ENCODE measurements around the gene TPM1. TPM values are rescaled to one million over a fixed set of nuclear protein-coding genes. Genes with fewer than 3 reads are reported as not detected.

The TPM1 gene
- total and polyA plus RNA-seq, 8 donors = 230 to 2,605 (median 783) TPM

DNA sequence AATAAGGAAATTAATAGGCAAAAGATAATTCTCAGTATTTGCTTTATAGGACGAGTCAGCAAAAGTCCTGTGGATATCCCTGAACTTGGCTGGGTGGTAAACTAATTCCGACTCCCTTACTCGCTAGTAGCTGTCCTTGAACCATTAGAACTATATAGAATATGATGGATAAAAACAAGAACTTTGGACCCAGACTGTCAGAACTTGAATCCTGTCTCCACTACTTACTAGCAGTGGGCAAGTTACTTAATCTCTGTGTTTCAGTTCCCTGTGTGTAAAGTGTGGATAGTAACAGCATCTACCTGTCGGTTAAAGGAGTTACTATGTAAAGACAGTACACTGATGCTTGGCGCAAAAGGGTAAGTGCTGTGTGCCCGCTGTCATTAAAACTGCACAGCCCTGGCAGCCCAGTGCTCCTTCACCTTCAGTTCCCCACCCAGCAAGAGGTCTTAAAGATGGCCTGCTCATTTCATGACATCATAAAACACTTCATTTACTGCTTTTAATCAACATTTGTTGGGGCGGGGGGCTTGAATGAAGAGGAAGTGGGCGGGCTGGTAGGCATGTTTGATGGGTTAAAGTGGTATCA lies 7.3 kb downstream of the TPM1 start:
- intact Hi-C loops (cut with DNase I; ENCODE audit: low total_unique reads) = loop anchor here (10.0 kb wide), 1 partner anchor 45 kb away; no protein-coding TSS in a partner anchor
- peak overlapping the region; percentile 44 to 96 (median 92) for H3K27ac ChIP-seq
- WGBS, 5 donors = 43 to 59% (median 52%) methylated on average over 8 of the region's 8 CpGs
- TF ChIP-seq POLR2A (IDR thresholded peaks at IDR 0.05) (no peak), POLR2AphosphoS5 (IDR thresholded peaks at IDR 0.05) (peak in 1 of 3 donors; percentile 7)
- H3K36me3 ChIP-seq = peaks cover 0 to 2% (median 0%) of the 10 kb centered on the region in 4 donors
- no peaks in the 10 kb centered on the region for H3K9me3 ChIP-seq
- DNase-seq = no peak
- H3K4me3 ChIP-seq = peak overlapping the region; percentile 64 to 83 (median 80)
- peaks cover 0 to 6% (median 1%) of the 10 kb centered on the region in 3 donors for H3K27me3 ChIP-seq
- H3K4me1 ChIP-seq = peaks cover 34 to 74% (median 67%) of the 10 kb centered on the region in 4 donors

DNA sequence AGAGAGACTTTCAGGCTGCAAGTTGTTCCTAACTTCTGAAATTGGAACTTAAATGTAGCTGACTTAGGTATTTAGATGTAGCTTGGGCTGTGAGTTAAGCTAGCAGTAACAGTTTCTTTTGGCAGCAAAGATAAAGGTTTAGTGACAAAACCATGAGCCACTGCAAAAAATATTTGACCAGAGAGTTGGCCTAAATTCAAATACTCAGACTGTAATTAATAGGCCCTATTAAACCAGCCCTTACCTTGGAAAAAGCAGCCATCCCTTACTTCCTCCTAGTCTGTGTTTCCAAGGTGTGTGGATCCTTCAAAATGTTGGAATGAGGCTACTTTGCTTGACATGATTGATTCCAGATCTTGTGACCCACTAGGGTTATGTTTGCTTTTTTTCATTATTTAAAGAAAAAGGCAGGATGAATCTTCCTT lies 8.2 kb downstream of the TPM1 start:
- DNase-seq = peak in 1 of 2 donors; percentile 39
- H3K27ac ChIP-seq = peak overlapping the region; percentile 64 to 96 (median 92)
- TF ChIP-seq EP300 (IDR thresholded peaks at IDR 0.05) (no peak), POLR2AphosphoS5 (IDR thresholded peaks at IDR 0.05) (peak in 1 of 3 donors; percentile 26), POLR2A (IDR thresholded peaks at IDR 0.05) (no peak)
- TF ChIP-seq, protein P1, sequence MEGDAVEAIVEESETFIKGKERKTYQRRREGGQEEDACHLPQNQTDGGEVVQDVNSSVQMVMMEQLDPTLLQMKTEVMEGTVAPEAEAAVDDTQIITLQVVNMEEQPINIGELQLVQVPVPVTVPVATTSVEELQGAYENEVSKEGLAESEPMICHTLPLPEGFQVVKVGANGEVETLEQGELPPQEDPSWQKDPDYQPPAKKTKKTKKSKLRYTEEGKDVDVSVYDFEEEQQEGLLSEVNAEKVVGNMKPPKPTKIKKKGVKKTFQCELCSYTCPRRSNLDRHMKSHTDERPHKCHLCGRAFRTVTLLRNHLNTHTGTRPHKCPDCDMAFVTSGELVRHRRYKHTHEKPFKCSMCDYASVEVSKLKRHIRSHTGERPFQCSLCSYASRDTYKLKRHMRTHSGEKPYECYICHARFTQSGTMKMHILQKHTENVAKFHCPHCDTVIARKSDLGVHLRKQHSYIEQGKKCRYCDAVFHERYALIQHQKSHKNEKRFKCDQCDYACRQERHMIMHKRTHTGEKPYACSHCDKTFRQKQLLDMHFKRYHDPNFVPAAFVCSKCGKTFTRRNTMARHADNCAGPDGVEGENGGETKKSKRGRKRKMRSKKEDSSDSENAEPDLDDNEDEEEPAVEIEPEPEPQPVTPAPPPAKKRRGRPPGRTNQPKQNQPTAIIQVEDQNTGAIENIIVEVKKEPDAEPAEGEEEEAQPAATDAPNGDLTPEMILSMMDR (IDR thresholded peaks at IDR 0.05) = no peak
- no peaks in the 10 kb centered on the region for H3K9me3 ChIP-seq
- peaks cover 42 to 83% (median 75%) of the 10 kb centered on the region in 4 donors for H3K4me1 ChIP-seq
- peak overlapping the region in 3 of 4 donors; percentile 79 to 83 (median 81) for H3K4me3 ChIP-seq
- H3K27me3 ChIP-seq = peaks cover 0 to 1% (median 0%) of the 10 kb centered on the region in 3 donors
- H3K36me3 ChIP-seq = no peaks in the 10 kb centered on the region
- intact Hi-C loops (cut with DNase I; ENCODE audit: low total_unique reads) = no loop called here

DNA sequence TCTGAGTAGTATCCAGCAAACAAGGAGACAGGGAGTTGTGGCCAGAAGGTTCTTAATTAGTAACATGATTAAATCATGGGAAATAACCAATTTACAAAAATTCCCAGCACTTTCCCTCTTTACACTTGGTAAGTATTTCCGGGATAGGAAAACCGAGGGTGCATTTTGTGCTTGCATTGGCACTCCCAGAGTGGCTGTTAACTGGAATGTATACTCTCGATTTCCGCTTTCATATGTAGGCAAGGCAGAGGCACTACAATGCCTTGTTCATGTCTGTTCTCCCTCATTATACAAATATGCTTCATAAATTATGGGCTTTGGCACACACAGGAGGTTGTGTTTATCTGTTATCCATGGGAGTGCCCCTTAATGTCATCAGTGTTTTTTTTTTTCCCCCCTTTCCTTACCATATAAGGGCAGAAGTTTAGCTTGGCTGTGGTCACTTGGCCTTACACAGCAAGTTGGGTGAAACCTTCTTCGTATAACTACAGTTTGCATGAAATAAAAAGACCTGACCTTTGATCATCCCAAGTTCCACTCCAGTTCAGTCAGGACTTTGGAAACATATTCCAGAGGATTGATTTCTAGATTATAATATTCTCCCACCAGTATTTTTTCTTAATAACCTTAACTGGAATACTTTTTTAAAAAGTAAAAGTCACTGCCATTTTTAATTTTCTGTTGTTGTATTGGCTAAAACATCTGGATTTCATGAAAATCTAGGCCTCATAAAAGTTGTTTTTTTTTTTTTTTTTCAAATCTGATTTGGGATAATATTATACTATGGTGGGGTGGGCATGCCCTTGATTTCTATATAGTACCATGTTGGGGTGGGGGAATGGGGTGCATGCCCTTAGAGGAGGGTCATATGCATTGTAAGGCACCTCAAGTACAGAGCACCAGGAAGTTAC lies 8.9 kb downstream of the TPM1 start:
- Histone ChIP-seq H3K27me3 (no peaks in the 10 kb centered on the region), H3K4me1 (peaks cover 43 to 89% (median 79%) of the 10 kb centered on the region in 4 donors), H3K9me3 (no peaks in the 10 kb centered on the region), H3K4me3 (peak overlapping the region in 2 of 4 donors; percentile 2 to 81), H3K36me3 (peaks cover 0 to 5% (median 0%) of the 10 kb centered on the region in 4 donors), H3K27ac (peak overlapping the region; percentile 71 to 96 (median 92))
- 15 to 30% (median 22%) methylated on average over 5 of the region's 5 CpGs for WGBS, 5 donors
- peak; percentile 17 to 90 (median 78) for TF ChIP-seq POLR2AphosphoS5 (IDR thresholded peaks at IDR 0.05)
- no peak for TF ChIP-seq EP300 (IDR thresholded peaks at IDR 0.05)
- peak in 1 of 2 donors; percentile 84 for DNase-seq
- intact Hi-C loops (cut with DNase I; ENCODE audit: low total_unique reads) = no loop called here

DNA sequence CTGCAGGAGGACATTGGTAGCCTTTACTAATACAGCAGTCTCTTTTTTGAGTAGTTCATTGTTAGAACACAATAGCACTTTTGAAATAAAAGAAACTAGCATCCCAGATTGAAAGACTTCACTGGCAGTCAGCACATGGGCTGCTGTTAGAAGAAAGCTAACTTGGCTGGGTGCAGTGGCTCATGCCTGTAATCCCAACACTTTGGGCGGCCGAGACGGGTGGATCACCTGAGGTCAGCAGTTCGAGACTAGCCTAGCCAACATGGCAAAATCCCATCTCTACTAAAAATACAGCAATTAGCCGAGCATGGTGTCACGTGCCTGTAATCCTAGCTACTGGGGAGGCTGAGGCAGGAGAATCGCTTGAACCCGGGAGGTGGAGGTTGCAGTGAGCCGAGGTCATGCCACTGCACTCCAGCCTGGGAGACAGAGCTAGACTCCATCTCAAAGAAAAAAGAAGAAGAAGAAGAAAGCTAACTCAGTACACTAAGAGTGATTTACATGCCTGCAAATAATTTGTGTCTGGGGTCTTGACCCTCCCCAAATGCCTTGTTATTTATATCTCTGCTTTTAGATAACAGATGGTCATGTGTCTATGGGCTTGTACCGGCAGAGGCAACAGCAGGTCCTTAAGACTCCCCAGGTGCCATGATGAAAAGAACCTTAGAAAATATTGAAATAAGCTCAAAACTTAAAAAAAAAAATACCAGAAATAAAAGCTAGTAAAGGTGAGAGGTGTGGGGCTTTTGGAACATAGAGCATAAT lies 9.7 kb downstream of the TPM1 start:
- WGBS, 5 donors = 78 to 83% (median 82%) methylated on average over 10 of the region's 10 CpGs
- TF ChIP-seq EP300 (IDR thresholded peaks at IDR 0.05) (no peak), POLR2AphosphoS5 (IDR thresholded peaks at IDR 0.05) (peak in 1 of 3 donors; percentile 33)
- TF ChIP-seq, protein P1 (IDR thresholded peaks at IDR 0.05) = no peak
- intact Hi-C loops (cut with DNase I; ENCODE audit: low total_unique reads) = no loop called here
- H3K27ac ChIP-seq = peak overlapping the region; percentile 64 to 96 (median 92)
- H3K4me1 ChIP-seq = peaks cover 43 to 93% (median 80%) of the 10 kb centered on the region in 4 donors
- H3K4me3 ChIP-seq = peak overlapping the region in 2 of 4 donors; percentile 1 to 2
- no peaks in the 10 kb centered on the region for H3K9me3 ChIP-seq
- peaks cover 6 to 13% (median 7%) of the 10 kb centered on the region in 4 donors for H3K36me3 ChIP-seq
- no peak for DNase-seq
- no peaks in the 10 kb centered on the region for H3K27me3 ChIP-seq
